ENCODE measurements around the gene ZNF385A. TPM values are rescaled to one million over a fixed set of nuclear protein-coding genes. Genes with fewer than 3 reads are reported as not detected.

ZNF385A gene
- total RNA-seq, 1 donor from 2014 or later = 0.79 TPM

DNA sequence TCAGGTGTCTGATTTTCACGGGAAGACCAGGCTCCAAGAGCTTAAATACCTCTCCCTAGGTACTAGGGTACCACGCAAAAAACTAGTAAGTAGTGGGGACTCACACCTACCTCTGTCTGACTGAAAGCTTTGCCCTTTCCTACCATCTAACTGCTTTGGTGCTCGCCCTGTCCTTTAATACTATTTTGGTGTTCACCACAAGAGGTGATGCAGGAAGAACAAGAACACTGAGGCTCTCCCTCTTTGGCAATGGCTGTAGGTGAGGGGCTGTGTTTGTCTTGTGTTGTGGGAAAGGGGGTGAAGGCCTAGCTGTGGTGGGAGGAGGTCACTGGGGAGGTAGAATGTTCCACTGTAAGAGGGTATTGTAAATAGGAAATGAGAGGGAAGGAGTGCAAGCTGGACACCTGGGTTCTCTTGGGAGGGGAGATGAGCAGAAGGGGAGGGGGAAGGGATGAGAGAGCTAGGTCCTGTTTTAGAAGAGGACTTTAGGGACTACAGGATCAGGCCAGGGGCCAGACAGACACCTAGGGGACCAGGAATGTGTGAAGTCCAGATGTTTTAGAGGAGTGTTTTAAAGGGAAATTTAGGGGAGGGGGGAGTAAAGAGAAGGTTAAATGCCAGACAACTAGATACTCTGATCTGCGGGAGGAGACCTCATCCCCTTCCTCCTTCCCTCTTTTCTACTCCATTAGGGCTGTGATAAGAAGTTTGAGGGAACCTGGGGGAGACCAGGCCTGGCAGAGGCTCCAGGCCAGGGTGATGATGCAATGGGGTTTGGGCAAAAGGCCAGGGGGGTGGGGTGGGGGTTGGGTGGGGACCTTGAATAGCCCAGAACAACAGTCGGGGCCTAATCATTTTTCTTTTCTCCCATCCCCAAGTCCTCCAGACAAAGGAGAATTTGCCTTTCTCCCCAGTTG is 32.4 kb upstream of the ZNF385A start:
- no peak for DNase-seq (ENCODE audit: low read depth, low spot score)

DNA sequence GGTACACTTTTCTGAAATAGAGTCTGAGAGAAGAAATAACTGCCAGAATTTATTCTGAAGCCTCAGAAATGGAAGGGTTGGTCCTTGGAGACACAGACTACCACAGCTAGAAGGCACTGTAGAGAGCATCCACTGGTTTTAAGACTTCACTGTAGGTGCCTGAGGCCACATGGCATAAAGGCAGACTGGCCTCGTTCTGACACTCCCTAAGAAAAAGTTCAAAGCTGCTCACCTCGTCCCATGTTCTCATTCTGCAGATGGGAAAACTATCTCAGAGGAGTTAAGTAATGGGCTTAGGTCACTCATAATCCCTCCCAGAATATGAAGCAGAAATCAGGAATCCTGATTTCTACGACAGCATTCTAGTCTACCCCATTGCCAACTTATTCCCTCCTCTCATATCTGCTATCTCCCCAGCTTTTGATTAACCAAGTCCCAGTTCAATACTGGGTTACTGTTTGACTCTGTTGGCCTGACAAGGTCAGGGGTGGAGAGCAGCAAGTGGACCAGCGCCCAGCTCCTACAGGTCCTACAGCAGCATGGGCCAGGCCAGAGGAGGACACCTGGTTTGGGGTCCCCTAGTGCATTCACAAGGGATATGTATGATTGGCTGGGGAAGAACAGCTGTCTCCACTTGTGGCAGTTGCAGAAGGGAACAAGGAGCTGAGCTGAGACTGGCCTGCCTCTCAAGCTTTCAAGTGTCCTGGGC is 30.8 kb upstream of the ZNF385A start:
- no peak for DNase-seq (ENCODE audit: low read depth, low spot score)

DNA sequence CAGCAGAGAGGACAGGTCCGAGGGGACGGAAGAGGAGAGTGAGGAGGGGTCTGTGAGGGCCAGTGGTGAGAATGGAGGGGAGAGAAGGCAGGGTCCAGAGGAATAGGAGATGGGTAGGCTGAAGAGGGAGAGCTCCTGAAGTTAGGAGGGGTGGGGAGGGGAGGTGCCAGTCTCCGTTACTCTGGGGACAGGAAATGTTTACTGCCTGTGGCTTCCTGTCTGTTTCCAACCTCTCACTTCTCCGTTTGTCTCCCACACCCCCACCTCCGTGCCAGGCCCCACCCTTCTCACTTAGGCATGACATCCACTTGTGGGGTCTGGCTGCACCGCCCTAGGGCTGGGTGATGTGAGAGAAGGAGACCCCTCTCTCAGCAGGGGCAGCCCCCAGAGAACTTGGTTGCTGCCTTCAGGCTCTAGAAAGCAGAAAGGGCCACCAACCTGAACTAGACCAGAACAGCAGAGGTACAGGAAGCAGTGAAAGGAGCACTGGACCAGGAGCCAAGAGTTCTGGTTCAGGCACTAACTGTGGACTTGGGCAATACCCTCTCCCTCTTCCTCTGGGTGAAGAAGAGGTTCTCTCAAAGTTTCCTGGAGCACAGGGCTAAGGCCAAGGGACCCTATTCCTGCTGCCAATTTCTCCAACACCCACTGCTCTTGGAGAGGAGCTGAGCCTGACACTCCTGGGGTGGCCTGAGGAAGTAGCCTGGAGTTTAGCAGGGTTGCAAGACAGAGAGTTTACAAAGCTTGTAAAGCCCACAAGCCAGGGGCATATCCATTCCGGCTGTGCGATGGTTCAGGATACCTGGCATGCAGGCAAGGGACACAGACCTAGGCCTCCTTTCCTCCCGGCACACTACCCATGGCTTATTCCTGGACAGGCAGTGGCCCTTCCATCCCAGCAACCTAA is 29.0 kb upstream of the ZNF385A start:
- DNase-seq (ENCODE audit: low read depth, low spot score) = peak; percentile 54

DNA sequence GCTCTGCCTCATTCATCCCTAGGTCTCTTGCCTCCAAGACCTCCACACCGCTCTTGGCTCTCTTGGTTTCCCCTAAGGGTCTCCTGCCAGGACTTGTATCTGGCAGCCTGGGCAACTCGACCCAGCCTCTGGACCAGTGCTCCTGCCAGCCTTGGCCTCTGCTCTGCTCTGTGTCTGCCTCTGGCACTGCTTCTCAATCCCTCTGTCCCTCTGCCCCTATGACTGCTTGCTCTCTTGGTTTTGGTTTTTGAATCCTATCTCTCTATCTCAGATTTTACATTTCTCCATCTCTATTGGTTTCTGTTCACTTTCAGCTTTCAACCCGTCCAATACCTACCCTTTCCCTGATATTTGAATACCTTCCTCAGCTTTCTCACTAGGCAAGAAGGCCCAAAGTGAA is 28.3 kb upstream of the ZNF385A start:
- DNase-seq (ENCODE audit: low read depth, low spot score) = no peak

DNA sequence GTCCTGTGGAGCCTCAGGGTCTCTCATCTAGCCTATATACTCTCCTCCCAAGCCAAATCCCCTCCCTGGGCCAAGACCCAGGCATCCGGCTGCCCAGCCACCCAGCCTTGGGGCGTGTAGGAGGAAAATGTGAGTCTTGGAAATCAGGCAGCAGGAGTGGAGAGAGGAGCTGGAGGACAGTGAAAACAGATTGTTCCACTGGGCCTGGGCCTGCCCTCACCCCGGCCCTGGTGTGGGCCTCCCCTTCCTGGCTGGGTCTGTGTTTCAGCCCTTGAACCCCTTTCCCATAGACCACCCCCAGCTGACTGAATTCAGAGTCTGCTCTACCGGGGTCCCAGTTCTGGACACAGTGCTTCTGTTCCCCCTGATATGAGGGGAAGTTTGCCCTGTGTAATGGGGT is 27.8 kb upstream of the ZNF385A start:
- DNase-seq (ENCODE audit: low read depth, low spot score) = no peak

DNA sequence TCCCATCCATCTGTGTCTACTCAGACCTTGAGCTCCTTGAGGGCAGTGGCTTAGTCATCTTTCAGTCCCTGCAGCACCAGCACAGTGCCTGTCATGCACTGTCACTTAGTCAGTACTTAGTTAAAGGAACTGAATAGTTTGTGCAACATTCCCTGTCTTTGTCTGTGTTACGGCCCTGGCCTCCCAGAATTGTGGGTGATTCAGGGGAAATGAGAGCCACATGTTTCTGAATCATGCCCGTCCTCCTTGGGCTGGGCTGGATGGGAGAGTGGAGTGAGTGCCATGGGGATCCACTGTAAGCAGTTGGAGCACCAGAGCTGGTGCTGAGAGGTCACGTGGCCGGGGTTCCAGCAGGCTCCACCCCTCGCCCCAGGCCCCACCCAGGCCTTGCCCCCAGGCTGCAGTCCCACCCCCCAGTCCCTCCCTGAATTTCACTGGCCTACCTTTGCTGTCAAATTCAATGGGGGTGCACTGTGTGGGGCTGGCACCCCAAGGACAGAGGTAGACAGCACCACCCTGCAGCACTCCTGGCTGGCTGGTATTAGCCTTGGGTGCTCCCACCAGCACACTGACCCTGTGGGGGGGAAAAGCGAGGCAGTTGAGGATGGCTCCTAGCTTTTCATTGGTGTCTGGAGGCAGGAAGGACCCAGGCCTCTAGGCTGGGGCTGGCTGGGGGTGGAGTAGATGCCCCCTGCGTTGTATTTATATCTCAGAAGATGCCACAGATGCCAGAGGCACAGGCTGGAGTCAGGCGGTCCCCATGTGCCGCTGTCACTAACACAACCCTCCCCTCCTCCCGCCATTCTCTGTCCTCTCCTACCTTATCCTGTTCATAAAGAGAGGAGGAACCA is 27.1 kb upstream of the ZNF385A start:
- peak; percentile 80 for DNase-seq (ENCODE audit: low read depth, low spot score)

DNA sequence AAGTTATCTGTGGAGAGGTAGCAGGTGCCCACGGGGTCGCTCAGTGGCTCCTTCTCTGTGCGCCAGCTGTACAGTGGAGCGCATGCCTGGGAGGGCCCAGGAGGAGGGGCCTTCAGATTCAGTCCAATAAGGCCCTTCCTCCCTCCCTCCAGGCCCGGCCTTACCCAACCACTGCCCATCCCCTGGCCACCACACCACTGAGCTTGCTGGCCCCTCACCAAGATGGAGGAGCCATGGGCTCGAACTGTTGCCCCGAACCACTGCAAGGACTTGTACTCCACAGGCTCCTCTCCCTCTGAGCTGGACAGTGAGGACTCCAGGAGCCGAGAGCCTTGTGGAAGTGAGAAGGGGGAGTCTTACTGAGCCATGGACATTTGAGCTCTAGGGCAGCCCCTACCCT is 24.7 kb upstream of the ZNF385A start:
- DNase-seq (ENCODE audit: low read depth, low spot score) = no peak

DNA sequence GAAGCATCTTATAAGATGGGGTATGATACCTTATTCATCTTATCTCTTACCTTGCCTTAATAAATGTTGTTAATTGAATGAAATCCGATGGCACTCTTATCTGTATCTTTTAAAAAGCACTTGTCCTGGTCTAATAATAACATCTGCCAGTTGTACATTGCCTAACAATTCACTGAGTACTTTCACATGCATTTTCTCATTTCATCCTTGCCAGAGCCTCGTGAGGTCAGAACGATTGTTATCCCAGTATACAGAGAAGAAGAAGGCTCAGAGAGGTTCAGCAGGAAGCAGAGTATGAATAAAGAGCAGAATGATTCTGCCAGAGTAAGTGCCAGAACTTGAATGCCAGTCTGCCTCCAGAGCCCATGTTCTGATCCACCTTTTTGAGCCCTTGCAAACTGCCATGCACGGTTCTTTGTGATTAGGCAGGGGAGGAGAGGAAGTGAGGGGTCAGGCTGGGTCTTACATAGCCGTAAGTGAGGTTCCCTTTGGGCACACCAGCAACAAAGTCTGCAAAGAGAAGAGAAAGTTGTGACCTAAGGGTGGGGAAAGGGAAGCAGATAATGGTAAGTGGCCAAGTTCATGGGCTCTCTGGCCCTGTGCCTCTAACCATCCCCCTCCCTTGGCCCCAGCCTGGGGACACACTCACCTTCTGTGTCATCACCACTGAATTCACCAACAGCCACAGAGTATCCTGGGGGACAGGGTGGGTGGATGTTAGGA is 22.8 kb upstream of the ZNF385A start:
- DNase-seq (ENCODE audit: low read depth, low spot score) = no peak

DNA sequence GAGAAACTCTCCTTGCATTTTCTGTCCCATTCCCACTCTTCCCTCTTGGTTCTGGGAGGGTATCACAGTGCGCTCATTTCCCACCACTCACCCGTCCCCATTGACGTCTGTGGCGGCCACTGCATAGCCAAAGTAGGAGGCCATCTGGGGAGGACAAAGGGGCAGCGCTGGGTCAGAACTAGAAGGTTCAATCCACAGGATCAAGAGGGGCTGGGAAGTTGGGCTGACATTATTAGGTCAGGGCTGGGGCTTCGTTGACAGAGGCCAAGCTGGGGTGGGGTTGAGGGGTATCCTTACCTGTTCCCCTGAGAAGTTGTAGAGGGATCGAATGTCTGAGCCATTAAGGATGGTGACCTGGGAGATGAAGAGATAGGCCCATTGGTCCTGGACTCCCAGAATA is 21.0 kb upstream of the ZNF385A start:
- DNase-seq (ENCODE audit: low read depth, low spot score) = no peak

DNA sequence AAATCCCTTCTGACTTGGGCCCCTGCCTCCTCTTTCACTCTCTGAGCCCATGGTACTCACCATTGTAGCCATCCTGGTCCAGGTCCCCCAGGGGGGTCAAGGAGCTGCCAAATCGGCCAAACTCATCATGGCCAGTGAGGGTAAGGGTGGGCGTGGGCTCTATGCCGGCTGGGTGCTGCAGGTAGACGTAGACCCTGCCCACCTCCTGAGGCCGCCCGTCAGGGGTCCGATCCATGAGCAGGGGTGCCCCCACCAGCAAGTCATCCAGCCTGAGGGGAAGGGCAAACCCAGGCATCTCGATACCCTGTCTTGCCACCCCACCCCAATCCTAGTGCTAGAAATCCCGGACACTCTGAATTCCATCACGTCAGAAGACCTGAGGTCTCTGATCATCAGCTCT is 20.6 kb upstream of the ZNF385A start:
- DNase-seq (ENCODE audit: low read depth, low spot score) = no peak

DNA sequence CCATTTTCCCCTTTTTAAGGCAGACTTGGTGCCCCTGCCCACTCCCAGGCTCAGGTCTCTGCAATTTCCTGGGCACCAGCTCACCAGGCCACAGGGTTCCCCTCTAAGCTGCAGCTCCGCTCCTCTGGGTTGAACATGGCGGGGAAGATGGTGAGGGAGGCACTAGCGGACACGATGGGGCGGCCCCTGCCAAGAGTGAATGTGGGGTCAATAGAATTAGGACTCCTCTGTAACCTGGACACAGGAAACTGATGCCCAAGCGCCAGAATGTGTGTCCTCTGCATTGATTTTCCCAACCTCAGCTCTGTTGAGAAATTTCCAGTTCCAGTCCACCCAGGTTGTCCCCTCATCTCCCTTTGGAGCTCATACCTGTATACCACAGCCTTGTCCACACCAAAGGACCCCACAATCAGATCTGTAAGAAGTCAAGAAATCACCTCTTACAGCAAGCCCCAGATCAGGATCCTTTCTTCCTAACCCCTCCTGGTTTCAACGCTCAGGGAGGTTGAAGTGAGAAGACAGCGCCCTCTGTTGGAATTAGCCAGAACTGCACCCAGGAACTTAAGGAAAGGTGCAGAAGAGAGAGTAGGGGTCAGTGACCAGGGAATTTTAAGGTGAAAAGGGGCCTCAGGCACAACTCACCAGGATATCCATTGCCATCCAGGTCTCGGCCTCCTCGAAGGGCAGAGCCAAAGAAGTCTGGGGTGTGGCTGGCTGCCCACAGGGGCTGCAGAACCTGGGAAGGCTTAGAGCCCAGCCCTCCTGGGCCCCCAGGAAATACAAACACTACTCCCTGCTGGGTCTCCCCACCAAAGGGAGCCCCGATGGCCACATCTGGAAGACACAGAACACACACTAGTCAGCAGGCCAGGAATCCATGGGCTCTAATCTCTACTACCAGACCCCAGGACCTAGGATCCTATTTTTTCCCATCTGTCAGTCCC is 19.8 kb upstream of the ZNF385A start:
- peak; percentile 48 for DNase-seq (ENCODE audit: low read depth, low spot score)

DNA sequence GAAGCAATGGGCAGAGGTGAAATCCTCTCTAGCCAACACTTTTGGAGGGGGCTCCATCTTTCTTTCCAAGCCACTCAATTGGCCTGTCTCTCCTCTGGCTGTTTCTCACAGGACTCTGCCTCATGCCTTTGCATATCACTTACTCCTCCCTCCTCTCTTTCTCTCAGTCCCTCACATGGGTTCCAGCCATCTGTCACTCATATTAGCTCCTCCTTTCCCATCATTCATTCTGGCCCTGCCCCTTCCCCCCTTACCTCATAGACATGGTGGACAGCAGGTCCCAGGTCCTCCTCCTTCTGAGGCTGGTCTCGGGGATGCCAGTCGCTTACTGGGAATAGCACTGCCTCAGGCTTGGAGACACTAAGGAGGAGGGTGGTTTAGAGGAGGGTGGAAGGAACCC is 16.6 kb upstream of the ZNF385A start:
- no peak for DNase-seq (ENCODE audit: low read depth, low spot score)

DNA sequence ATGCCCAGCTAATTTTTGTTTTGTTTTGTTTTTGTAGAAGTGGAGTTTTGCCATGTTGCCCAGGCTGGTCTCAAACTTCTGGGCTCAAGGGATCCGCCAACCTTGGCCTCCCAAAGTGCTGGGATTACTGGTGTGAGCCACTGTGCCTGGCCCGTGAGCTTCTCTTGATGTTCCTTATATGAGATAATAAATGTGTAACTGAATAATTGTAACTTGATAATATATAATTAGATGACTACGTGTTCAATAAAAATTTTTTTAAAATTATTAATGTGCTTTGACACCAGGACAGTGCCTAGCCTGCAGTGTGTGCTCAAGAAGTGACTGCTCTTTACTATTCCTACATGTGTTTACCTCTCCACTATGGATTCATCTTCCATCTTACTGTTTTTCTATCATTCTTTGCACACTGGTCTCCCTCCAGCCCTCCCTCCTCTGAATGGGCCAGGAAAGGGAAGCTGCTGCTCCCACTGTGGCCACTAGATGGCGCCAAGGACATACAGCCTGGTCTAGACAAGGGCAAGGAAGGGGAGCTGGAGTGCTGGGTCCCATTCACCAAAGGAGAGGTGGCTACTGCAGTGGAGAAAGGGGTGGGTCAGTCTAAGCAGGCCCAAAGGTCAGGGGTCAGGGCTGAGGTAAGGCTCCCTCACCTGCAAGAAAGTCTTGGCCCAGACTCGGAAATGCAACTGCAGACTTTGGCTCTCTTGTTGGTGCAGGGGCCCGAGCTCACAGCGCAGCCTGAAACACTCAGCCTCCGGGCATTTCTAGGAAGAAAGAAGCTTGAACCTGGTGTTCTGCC is 14.7 kb upstream of the ZNF385A start:
- DNase-seq (ENCODE audit: low read depth, low spot score) = peak; percentile 61

DNA sequence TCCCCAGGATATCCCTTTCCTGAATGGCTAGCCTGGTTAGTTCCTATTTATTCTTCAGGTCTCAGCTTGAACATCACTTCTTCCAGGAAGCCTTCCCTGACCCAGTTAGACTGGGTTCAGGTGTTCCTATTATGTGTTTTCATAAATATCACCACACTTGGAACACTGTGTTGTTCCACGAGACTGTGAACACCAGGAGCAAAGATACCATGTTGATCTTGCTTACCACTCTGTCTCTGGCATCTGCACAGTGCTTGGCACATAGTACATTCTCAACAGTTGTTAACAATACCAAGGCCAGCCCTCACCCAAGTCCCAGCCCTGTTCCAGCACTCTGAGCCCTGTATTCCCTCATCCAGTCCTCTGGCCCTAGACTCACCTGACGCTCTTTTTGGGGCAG is 13.7 kb upstream of the ZNF385A start:
- no peak for DNase-seq (ENCODE audit: low read depth, low spot score)

DNA sequence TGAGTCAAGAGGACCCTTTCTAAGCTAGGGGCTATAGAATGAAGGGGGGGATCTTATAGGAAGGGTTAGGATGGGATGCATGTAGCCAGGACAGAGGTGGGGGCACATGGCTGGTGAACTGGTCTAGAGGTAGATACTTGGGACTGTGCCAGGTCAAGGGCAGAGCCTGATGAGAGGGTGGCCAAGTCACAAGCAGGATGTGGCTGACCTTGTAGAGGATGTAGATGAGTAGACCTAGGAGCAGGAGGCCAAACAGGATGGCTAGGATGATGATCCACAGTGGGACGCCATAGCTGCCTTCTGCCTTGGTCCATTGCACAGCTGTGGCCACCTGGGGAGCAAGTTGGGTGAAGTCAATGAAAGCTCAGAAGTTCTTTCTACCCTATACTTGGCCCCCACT is 12.6 kb upstream of the ZNF385A start:
- DNase-seq (ENCODE audit: low read depth, low spot score) = no peak

DNA sequence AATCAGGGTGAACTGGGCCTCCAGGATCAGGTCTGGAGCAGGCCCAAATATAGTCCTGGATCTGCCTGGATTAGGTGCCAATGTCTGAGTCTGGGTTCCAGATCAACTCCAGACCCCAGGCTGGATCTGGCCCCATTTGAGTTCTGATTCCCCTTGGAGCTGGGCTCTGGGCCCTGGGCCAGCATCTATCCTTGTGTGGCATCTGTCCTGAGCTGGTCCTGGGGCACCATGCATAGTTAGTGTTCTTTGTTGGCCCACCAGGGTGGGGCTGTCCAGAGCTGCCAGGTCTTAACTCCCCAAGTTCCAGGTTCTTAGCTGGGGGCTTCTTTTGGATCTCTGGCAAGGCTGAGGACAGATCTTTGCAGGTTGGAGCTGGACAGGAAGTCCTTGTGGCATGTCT is 11.0 kb upstream of the ZNF385A start:
- DNase-seq (ENCODE audit: low read depth, low spot score) = no peak

DNA sequence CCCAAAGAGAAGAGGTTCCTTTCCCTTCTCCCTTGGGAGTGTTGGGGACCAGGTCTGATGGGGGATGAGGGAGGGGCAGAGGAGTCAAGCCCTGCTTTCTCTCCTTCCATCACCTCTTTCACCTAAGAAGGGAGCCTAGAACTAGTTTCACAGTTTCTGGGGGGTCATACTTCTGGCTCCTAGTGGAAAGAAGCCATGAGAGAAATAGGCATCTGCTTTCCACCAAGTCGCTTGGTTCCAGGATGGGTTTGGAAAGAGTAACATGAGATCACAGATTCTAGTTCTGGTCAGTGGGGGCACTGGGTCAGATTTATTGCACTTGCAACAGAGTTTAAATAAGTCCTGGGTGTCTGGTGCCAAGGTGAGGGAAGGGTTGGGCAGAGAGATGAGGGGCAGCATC is 10.5 kb upstream of the ZNF385A start:
- DNase-seq (ENCODE audit: low read depth, low spot score) = no peak

DNA sequence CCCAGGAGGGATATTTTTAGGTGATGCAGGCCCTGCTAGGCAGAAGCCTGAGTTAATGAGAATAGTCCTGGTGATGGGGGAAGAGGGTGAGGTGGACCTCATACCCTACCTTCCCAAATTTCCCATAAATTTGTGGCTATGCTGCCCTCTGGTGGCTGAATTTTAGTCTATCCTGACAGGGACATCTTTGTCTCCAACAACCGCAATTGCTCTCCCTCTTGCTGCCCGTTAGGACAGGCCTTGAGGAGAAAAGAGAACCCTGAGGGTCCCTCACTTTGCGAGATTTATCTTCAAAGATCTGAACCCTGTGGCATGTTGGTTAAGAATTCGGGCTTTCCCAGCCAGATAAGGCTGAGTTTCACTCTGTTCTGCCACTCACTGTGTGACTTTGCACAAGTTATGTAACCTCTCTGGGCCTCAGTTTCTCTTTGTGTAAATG is 9.8 kb upstream of the ZNF385A start:
- no peak for DNase-seq (ENCODE audit: low read depth, low spot score)
